GM18867 (cell line): ENCODE measurements around the gene OPCML.

Experiments used
- ATAC-seq: cut with Tn5 transposase; IDR thresholded peaks from one replicate; pipeline ENCODE4 v1.9.1; 2021; ENCODE audit warnings: mild to moderate bottlenecking, moderate library complexity; ENCODE audit not compliant: unreplicated experiment

OPCML gene

DNA sequence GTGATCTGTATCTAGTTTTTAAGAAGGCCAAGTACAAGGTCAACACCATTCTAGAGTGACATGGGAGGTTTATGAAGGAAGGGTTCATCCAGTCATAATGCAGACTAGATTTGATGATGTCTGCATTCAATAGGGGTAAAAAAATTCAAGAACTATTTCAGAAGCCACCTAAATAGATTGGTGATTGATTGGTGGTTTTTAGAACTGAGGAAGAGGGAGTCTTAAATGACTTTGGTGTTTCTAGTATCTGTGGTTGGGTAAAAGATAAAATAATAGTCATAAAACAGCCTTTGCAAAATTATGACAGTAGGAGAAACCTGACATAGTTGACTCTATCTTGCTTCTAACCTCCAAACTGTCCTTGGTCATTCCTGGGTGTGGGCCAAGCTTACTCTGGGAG lies 114.1 kb downstream of the OPCML start:
- no peak for ATAC-seq

DNA sequence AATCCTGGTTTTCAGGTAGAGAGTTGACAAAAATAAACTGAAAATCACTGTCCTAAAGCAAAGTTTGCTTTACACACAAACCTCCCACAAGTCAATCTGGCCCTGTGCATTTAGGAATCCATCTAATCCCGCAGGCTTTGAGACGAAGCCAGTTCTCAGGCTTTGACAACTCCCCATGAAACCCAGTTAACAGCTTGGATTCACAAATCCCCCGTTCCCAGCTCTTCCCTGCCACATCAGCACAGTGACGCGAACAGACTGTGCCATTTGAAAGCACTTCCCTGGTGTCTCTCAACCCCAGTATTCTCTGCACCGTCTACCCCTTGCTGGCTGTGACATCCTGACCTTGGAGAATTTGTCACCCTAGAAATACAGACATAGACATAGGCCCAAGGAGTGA lies 117.8 kb downstream of the OPCML start:
- no peak for ATAC-seq

DNA sequence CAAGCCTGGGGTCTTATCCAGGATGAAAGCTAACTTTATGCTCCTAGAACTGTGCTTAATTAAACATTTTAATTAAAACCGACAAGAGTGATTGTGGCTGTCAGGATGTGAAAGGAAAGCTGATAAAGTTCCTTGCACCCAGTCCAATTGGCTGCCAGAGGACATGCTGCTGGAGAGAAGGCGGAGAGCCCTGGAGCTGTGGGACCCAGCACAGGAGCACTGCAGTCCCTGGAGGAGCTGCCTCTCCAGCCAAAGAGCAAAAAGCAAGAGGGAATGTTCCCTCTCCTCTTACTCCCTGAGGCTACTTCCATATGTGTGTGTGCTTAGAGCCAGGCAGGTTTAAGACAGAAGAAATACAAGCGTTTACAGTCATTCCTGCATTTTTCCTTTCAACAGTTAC lies 118.6 kb downstream of the OPCML start:
- ATAC-seq, result no peak

DNA sequence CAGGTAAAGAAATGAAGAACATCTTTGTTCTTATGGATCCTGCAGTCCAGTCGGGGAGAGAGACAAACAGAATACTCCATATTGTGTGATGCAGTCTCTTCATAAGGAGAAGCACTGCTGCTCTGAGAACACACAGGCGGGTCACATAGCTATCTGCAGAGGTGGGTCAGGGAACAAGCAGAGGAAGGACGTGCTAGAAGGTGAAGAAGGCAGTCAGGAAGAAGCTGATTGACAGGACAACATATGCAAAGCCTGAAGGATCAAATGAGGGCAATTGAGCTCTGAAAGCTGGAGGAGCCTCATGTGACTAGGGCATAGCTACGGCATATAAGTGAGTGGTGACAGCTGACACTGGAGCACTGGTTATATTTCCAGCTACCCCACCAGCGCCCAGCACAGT lies 122.5 kb downstream of the OPCML start:
- ATAC-seq, result no peak

DNA sequence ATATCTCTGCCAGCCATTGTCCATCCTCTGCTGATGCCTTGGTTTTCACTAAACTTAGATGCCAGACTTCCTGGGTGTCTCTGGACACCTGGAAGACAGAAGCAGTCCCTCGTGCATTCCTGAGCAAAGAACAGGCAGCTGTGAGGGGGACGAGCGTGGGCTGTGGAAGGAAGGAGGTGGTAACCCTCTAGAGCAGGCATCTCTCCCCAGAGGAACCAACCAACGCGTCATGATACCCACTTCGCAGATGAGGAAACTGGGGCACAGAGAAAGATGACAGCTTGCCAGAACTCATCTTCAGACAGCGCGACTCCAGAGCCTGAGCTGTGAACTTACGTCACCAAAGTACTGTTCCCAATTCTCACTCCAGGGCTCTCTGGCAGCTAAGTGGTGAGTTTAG lies 123.4 kb downstream of the OPCML start:
- no peak for ATAC-seq

DNA sequence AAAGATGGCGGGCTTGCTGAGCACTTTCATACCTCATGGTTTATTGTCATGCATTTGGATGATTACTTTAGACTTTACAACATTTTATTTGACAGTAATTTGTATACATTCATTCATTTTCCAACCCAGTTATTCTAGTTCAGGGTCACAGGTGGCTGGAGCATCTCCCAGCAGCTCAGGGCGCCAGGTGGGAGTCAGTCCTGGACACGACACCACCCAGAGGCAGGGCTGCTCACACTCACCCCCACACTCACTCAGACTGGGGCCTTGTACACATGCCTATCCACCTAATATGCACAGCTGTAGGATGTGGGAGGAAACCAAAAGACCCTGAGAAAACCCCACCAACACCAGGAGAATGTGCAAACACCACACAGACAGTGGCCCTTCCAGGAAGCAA lies 123.9 kb downstream of the OPCML start:
- no peak for ATAC-seq

DNA sequence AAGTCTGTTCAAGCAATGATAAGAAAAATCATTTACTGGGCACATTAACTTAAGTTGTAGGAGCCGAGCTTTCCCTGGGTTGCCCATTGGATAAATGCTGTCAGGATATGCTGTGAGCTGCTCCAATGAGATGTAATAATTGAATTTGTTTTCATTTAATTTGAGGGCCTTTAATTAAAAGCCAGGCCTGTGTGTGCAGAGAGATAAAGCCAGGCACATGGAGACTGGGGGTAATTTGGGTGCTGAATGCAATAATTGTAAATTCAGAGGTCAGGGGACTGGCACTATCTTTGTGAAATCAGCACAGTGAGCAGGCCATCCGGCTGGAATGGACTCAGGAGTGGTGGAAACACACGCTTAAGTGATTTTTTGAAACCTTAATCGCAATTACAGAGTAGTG lies 125.8 kb downstream of the OPCML start:
- ATAC-seq, result no peak

DNA sequence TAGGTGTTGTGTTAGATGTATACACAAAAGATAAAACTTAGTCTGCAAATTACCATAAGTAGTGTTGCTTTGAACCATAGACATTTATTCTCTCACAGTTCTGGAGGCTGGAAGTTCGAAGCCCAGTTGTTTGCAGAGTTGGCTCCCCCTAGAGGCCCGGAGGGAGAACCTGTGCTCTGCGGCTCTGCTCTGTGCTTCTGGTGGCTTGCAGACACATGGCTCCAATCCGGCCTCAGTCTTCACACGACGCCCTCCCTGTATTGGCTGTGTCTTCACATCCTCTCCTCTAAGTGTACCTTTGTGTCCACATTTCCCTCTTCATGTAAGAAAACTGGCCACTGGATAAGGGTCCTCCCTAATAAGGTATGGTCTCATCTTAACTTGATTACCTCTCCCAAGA lies 128.4 kb downstream of the OPCML start:
- ATAC-seq, result peak; percentile 61

DNA sequence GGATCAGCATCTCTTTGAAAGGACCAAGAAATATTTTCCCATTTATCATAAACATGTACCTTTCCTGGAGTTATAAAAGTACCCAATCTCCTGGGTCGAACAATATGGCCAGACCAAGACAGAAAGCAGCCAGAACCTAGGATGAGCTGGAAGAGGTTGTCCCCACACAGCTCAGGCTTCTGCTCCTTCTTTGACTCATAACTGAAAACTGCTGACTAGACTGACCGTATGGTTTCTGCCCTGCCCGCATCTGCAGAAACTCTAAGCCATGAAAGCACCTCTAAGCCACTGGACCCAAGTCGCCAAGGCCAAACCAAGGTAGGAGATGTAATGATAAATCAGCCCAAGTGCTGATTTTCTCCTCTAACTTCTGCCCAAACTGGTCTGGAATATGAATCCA lies 129.8 kb downstream of the OPCML start:
- ATAC-seq, result no peak

DNA sequence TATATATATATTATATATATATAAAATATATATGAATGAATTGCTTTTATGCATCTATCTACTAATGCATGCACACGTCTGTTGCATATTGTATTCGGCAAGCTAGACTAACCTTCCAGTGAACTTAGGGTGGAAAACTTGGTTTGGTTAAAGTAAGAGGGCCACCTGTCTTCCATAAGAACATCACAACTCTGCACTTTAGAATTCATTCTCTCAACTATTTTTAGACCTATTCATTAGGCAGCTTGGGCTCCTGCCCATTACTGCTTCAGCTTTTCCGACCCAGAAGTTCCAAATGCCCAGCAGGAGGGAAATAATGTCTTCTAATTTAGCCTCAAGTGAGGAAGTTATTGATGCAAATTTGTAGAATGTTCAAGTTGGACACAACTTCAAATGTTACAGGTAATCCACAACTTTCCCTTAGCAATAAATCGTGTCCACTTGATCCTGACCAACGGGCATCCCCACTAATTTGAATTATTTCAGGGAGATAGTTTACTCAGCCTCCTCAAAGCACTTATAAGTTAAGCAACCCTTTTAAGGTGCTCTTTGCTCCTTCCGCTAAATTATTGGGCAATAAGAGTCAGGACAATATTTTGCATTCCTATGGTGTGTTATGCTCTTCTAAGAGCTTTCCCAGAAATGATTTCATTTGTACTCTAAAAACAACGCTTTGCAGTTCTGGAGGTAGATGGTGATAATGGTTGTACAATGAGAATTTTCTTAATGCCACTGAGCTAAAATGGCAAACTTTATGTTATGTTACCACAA lies 132.3 kb downstream of the OPCML start:
- no peak for ATAC-seq

DNA sequence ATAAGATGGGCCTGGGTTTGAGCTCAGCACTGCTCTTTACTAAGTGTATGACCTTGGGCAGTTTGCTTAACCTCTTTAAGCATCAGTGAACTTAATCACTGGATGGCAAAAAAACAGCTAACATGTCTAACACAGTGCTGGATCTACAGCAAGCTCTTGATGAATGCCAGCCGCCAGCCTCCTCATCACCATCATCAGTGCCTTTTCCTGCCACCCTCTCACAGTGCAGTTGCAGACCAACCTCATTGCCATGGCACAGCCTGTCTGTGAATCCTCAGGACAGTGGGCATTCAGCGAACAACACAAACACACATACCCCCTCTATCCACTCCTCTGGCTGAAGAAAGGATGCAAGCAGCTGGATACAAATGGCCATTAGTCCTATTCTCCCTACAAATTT lies 133.0 kb downstream of the OPCML start:
- no peak for ATAC-seq

DNA sequence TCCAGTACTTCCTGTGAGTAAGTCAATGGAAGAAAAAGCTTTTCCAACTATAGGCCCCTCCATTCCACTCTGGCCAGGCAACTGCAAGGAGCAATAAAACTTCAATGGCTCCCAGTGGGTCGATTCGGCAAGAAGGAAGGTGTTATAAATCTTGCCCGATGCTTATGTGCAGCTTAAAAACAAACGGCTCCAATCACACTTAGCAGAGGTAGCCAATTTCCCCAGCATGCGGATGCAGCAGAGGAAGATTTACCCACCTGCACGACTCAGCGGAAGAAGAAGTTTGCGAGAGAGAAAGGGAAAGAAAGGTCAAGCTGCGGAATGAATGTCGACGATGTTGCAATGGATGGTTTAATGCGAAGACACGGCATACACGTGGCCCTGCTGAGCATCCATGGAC lies 141.5 kb downstream of the OPCML start:
- no peak for ATAC-seq

DNA sequence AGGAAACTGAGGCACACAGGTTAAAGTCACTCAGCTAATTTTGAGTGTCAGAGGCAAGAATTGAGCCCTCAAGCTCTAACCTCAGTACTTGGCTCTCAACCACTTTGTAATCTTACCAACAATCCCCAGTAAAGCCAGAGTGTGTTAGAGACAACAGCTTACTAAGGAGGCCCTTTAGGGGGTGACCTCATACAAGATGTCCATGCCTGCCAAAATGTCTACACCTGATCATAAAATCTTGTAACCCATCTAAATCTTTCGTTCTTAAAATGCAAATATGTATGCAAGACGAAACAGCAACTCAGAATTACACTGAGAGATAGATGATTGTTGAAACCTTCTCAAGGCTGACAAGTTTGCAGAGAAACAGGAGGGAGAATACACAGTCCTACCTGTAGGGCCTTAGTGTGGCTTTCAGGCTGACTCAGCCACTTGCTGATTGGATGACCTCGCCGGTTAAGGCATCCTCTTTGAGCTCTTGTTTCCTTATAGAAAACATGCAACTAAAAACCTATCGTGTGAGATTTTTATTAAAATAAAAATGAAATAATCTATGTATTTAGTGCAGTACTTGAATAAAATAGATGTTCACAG lies 143.2 kb downstream of the OPCML start:
- ATAC-seq, result peak; percentile 66

DNA sequence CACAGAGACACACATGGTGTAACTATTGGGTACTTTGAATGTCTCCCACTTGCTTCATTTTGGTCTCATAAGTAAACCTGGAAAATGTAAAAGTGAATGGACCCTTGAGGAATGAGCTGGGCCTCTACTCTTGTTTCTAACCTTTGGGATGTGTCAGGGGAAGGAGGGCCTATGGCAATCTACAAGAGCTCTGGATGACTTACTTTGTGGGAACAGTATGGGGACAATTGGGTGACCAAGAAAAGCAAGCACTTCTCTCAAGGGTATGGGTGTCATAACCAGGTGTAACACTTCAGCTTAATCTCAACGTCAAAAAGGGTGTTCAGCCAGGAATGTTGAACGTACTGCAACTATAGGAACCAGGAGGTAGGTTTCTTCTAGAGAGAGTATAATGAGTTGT lies 144.0 kb downstream of the OPCML start:
- ATAC-seq, result no peak

DNA sequence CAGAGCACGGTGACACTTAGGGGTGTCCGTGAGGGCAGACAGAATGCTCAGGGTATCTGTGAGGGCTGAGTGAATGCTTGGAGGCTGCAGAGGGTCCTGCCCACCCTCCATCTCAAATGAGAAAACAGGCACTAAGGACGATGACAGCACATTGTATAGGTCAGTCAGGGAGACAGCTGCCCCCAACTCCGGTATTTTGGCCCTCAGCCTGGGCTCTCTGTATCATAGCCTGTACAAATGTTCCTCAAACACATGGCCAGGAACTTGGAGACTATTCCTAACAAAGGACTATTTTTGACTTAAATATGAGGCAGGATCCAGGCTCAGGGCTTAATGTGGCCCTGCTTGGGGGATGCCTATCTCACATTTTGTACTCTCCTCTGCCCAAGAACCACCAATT lies 145.4 kb downstream of the OPCML start:
- ATAC-seq, result no peak

DNA sequence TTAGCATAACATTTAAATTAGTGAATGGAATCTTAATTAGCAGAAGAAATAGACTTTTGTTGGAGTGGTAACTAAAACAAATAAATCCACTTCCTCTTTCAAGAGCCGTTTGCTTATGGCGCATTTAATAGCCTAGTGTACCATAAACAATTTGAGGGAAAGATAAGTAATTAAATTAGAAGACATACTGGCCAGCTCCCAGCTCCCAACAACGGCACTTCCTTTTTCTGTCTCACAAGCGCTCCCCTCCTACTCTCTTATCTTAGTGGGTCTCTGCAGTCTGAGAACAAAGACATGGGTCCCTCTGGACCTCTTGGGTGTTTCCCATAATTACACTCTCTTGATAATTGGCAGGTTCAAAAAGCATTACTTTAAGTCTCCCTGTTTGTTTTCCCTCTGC lies 146.0 kb downstream of the OPCML start:
- ATAC-seq, result no peak

DNA sequence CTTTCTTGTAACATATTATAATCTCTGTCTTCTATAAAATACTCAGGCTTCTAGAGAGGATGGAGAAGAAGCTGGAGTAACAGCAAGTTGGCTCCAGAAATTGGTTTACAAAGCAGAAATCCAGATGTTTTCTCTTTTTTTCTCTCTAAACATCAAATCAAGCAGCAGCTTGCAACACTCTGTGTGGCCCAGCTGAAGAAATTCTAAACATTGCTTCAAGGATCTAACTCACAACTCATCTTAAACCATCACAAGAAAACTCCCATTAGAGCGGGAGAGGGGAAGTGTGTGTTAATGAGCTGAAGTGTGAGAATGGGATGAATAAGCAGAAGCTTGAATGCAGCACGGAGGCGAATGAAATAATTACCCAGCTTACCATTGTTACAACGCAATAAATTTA lies 146.5 kb downstream of the OPCML start:
- ATAC-seq, result no peak

DNA sequence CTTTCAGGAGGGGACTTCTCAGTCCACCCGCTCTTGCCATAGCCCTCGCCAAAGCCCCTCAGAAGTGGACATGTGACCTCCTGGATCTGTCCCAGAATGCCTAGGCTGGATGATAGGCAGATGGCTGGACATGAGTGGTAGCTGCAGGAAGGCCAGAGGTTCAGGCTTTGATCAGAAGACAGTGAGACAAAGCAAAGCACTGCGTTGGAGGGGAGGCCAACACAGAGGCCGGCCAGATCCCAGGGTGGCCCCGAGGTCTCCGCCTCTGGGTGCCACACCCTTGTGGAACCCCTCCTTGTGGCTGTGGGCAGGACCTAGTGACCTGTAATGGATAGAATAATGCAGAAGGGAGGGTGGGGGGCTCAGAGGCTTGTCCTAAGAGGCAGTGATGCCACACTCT lies 147.6 kb downstream of the OPCML start:
- ATAC-seq, result no peak

DNA sequence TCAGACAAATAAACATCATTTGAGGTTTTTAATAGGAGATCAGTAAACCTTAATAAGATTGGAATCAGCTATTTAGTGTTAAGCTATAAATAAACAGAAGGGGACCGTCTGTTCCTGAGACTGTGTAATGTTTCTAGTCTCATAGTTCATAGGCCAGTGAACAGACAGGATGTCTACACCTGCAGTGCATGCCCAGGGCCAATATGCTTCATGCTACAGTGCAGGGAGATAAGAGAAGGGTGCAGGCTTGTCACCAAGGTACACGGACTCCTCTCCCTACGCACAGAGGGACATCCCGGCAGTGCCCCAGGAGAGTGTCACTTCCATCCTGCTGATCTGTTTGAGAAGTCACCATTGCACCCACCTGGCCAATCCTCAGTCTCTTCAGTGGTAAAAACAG lies 148.6 kb downstream of the OPCML start:
- no peak for ATAC-seq

DNA sequence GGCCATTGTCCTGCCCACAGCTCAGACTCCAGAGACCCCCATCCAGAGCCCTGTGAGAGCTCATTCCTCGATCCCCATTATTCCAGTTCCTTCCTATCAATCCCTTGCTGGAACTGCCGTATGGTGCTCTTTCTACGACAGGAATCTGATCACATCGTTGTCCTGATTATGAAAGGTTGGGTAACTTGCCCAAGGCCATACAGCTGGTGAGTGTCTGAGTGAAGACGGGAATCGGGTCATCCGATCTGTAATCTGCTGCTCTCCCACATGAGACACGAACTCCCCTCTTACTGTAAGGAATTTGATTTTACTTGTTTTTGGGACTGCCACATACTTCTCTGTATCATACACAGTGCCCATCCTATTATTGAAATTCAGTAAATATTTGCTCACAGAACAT lies 149.1 kb downstream of the OPCML start:
- no peak for ATAC-seq

DNA sequence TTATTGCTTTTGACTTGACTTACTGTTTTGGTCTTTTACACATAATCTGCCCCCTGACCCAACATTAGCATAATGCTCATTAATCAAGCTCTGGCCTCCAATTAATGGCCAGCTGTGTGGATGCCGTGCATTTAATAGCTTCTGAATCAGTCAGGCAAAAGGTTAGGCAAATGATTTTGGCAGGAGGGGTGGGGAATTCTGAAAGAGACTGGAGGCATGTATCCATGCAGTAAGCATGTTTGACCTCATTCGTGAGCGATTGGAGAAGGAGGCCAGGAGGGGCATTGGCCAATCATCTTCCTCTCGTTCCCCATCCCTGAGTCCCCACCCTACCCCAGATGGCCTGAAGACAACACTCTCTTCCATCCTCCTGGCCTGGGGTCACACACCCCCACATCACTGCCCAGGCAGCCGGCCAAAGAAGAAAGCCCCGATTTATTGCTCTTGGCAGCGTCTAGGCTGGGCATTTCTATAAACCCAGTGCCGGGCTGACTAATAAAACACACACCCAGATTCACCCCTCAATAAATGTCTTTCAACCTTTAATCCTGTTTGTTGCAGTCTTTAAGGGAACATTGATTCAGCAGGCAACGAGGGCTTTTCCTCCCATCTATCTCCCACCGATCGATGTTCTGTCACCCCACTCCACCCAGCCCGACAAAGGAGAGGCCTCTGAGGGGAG lies 150.0 kb downstream of the OPCML start:
- ATAC-seq, result no peak

DNA sequence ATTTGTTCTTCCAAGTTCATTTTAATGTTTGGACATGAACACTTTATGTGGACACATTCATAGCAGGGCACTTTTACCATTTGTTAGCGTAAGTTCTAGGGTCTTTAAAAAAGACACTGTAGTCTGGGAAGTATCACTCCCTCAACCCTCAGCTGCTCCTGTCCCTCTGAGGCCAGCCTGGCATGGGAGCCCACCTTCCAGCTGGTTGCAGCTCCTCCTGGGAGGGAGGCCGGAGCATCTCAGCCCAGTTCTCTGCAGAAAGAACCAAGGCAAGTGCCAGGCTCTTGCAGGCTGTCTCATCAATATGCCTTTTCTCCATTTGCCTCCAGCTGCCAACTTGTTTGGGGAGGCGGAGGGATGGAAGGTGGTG lies 150.6 kb downstream of the OPCML start:
- no peak for ATAC-seq
